IPS-11a (cell line): ENCODE results near the gene CDC20B.

ENCODE experiments used
- H3K4me3 ChIP-seq: one replicate; pipeline ENCODE4 v1.5.1; 2013; ENCODE audit warnings: low read depth, low read length, control low read depth

The CDC20B gene, protein sequence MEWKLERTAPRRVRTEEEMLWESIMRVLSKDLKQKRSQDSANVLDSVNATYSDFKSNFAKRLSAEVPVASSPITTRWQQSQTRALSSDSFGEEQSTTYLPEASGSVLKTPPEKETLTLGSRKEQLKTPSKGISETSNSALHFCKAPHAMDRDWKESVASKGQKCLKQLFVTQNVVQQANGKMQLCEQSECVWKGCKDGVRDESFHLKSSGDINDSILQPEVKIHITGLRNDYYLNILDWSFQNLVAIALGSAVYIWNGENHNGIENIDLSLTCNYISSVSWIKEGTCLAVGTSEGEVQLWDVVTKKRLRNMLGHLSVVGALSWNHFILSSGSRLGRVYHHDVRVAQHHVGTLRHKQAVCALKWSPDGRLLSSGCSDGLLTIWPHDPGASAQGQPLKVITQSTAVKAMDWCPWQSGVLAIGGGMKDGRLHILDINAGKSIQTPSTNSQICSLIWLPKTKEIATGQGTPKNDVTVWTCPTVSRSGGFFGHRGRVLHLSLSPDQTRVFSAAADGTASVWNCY

DNA sequence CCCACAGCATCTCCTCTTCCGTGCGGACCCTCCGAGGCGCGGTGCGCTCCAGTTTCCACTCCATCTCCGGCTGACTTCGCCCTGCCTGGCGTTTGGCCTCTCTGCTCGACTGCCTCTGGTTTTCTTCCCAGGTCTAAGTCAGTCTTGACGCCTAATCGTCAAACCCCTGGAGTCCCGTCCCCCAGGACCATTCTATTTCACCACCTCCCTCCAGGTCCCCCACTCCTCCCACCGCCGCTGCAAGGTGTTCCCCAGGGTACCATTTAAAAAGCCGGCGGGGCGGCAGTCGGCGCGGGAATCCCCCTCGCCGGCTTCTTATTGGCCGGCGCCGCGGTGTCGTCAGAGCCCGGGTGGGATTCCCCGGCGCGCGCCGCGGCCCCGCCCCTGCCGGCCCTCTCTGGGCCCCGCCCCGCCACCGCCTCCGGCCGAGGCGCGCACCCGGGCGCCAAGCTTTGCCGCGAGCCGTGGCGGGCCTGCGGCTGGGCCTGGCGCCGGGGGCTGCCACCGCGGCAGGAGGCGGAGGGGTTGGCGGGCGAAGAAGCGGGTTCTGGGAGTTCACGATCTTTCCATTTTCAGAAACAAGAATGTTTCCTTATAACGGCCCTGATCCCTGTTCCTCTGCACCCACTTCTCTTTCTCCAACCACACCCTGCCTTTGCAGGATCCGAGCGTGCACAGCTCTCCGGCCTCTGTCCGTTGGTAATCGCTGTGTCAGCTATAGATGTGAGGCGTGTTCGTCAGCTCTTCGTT, at the start of gene CDC20B:
Gene CDC20B (minus strand): TSS at position 241 of the 750 bp plus-strand sequence. CDS start 177 bp downstream, at position 64.
- peak within 1 kb of the TSS; percentile 28 for H3K4me3 ChIP-seq

DNA sequence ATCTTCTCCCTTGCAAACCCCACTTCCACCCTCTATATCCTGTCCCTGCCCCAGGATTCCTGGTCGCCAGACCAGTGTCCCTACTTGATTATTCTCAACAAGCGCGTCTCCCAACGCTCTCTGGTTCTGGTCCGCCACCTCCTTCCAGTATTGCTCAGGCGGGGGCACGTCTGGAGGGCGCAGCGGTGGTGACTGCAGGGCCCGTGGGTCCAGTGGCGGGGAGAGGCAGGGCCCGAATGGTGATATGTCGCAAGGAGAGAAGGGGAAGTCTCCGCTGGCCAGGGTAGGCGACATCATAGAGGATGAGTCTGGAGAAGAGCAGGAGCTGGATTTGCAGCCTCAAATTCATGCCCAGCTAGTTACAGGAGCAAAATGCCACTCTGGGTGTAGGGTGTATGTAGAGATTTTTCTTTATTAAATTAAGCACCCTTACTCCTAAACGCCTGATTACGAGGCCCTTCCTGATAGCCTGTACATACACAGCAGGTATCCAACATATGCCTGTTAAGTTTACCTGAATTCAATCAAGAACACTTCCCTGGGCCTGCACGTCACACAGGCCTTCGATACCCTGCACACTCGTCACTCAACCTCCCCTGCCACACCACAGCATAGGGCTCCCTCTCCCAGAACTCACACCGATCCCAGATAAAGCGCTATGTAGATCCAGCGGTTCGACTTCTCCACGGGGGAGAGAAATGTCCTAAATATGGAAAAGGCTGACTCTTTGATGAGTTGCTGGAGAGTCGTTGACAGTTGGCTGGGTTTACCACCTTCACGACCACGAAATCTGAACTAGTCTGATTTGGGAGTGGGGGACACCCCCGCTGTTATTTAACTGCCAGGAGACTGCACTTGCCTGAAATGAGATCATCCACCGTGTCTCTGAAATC, 49.4 kb upstream of the CDC20B start:
- H3K4me3 ChIP-seq, result no peak overlapping the region

DNA sequence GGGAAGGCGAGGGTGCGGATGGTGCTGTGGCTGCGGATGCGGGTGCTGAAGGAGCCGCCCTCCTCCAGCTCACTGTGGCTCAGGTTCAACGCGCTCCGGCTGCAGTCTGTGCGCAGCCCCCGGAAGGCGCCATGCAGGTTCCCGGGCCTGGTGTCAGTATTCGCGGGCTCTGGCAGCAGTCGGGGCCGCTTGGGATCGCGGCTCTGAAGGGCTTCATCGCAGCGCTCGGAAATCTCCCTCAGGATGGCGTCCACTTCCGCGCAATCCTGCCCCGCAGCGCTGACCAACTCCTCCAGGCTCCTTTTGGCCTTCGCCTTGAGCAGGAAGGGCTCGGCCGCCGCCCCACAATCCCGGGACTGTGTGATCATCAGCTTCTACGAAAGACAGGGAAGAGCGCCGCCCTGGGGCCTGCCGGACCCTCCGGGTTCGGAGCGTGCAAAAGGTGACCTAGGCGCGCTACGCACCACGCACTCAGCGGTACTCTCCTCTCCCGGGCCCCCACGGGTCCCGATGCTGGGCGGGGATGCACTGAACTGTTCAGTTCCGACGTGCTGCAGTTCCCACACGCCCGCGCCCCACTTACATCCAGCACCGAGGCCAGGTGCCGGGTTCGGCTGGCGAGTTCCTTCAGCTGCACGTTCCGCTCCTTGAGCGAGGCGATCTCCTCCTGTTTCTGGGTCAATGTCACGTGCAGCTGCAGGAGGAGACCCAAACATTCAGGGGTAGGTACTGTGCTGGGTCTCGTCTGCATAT, 47.6 kb upstream of the CDC20B start:
- peak overlapping the region; percentile 46 for H3K4me3 ChIP-seq

DNA sequence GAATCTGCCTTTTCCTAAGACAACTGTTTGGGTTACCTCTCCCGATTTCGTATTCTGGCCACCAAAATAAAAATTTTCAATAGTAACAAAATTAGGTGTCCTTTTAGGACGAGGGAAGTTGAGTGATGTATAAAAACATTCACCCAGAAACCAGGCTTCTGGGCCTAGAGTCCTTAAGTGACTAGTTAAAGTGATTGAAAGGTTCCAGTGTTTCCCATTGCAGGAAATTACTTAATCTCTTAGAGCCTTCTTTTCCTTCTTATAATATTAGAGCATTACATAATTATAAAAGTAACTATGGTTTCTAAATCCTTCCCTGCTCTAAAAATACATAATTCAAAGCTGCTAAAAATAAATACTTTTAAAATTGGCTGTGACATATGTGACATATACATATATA, 46.8 kb upstream of the CDC20B start:
- H3K4me3 ChIP-seq, result peak overlapping the region; percentile 46

DNA sequence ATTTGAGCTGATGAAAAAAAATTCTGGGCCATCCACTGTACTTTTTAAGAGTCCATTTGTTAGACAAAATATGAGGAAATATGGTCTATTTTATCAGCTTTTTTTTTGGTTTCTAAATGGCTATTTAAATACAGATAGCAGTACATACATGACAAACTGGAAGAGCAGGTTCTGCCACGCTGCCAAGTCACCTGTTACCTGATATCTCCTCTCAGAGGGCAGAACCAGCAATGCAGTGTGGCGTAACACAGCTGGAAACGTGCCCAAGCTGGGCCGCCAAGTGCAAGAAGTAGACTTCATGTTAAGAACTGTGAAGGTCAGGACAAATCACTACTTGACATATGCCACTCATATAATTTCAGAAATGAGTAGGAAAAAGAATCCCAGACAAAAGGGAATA, 46.0 kb upstream of the CDC20B start:
- H3K4me3 ChIP-seq, result no peak overlapping the region

DNA sequence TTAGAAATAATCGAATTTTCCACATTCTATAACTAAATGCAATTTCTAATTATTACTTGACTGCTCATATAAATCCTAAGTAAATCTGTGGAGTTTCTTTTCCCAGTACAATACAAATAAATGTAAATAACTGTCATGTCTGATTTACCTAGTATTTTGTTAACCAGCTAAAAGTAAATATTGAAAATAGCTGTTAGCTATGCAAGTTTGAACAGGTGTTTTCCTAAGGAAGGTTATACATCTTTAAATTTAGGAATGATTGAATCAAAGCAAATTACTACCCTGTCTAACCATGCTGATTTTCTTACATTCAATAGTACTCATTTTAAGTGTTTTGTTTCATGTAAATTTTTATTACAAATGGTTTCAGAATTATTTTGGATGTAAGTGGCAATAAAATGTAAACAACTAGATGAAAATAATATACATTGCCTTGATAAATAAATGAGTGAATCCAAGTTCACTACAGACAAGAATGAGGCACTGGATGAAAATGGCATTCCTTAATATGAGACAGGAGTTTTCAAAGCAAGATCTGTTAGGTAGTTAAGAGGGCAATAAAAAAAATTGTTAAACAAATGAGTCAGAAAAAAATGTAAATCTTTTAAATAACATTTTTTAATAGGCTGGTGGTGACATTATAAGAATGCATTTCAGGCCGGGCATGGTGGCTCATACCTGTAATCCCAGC, 38.4 kb upstream of the CDC20B start:
- H3K4me3 ChIP-seq, result no peak overlapping the region

DNA sequence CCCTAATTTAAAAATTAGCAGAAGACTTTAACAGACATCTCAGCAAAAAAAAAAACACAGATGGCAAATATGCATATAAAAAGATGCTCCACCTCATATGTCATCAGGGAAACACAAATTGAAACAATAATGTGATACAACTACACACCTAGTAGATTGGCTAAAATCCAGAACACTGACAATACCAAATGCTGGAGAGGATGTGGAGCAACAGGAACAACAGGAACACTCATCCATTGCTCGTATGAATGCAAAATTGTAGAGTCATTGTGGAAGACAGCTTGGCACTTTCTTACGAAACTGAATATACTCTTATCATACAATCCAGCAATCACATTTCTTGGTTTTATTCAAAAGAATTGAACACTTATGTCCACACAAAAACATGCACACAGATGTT, 32.0 kb upstream of the CDC20B start:
- H3K4me3 ChIP-seq, result no peak overlapping the region

DNA sequence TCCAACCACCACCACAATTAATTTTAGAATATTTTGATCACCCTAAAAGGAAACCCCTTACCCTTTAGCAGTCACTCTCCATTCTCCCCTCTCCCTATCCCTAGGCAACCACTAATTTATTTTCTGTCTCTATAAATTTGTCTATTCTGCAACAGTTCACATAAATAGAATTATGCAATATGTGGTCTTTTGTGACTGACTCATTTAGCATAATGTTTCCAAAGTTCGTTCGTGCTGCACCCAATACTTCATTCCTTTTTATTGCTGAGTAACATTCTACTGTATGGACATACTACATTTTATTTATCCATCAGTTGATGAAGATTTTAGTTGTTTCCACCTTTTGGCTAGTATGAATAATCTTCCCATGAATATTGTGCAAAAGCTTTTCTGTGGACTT, 18.2 kb upstream of the CDC20B start:
- no peak overlapping the region for H3K4me3 ChIP-seq

DNA sequence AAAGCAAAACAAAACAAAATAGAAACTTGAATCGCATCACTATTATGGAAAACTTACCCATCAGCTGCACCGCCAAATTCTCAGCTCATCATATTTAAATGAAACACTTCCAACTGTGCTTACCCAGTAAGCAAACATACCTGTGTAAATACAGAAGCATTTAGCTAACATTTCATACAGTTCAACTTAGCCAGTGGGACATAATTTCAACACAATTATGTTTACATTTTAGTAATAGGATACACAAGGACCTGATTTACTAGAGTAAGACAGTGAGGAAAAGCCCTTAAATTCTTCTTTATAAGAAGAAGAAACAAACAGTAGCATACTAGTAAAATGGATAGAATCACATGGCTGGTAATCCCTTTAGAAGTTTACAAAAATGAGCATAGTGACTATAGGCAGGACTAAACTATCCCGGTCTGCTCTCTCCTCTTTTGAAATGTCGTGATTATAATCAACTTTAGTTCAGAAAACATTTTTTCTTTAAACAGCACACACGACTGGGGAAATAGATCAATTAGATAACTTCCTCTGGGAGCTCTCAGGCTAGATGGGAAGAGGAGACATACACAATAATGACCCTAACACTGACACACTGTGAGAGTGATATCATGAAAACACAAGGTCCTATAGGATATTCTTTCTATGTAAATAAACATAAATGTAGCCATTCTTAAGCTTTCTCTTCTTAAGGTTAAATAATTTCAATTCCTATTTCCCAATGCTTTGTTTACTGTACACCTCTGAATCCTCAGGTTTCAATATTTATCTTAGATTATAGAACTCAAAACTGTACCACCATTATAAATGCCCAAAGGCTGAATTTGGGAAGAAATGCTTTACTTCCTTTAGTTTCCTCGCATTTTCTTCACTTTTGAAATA, 15.9 kb upstream of the CDC20B start:
- H3K4me3 ChIP-seq, result no peak overlapping the region

DNA sequence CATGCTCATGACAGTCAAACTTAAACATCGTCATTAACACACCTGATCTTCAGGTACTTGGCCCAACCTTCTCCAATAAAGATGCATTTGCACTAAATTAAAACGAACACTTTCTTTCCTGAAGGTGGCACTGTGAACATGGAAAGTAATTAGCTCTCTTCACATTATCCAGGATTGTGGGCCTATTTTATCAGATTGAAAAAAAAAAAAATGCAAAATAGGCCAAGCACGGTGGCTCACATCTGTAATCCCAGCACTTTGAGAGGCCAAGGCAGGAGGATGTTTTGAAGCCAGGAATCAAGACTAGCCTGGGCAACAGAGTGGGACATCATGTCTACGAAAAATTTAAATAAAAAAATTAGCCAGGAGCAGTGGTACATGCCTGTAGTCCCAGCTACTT, 14.4 kb upstream of the CDC20B start:
- H3K4me3 ChIP-seq, result no peak overlapping the region

DNA sequence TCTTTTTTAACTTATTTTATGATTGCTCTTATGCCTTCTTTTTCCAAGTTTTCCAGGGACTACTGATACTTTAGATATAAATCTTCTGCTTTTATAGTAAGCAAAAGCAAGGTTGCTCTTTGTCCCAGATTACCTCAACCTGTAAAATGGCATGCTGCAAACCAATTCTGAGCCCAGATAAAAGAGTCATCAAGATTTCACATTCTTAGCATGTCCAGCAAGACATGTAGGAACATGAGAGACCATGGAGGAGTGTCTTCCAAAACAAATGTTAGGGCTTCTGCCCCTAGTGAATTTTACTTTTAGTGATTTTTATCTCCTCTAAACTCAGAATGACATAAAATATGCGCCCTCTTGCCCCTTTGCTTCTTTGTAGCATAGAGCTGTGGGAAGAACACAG, 7.0 kb upstream of the CDC20B start:
- no peak overlapping the region for H3K4me3 ChIP-seq

DNA sequence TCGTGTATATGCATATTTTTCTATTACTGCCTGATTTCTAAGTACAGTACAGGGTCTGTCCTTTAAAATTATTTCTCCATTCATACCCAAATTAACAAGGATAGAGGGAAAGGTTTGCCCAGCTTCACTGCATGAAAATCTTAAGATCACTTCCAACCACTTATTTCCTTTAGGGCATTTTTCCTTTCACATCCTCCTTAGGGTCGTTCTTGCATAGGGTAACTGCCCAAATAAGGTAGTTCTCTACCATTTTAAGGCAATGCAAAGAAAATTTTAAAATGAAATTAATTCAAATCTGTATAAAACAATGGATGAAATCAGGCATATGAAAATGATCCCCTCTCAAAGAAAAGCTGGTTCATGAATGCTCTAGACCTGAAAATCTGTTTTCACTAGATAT, 4.1 kb upstream of the CDC20B start:
- H3K4me3 ChIP-seq, result no peak overlapping the region

DNA sequence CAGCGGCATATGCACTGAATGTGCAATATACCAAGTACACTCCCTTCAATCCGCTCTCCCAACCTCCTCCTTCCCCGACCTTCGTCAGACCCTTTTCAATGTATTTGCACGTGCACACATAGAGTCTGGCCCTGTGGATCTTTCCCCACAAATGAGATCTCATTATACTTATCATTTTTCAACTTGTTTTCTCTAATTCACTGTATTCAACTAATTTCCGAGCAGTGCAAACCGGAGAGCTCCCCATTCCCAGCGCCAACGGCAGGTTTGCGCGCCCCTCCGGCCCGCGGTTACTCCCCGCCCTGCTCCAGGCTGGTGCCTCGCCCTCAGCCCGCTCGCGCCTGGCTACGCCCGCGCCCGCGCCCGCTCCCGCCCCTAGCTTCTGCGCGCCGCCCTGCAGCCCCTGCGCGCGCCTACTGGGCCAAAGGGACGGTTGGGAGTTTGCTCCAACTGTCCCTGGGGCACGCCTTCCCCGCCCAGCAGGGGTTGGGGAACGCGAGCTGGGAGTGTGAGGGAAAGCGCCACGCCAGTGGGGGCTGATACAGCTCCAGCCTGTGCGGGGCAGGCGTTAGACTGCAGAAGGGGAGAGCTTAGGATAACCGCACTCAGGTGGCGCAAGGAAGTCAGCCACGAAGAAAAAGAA, 3.3 kb upstream of the CDC20B start:
- peak overlapping the region; percentile 17 for H3K4me3 ChIP-seq

DNA sequence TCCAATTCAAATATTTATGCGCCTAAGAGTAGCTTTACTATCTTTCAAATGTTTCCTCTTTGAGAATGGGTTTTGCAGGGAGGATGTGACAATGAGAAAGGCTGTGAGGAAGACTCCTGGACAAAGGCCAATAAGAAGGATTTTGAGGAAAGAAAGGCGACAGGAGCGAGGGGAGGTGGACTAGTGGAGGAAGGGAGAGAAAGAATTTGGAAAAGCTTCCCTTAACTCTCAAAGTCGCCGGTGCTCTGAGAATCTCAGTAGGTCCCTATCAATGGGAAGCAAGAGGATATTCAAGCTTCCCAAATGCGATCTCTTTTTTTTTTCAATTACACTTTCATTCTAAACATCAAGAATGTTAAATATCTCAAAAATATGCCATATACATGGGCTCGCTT, 2.8 kb upstream of the CDC20B start:
- H3K4me3 ChIP-seq, result peak overlapping the region; percentile 17

DNA sequence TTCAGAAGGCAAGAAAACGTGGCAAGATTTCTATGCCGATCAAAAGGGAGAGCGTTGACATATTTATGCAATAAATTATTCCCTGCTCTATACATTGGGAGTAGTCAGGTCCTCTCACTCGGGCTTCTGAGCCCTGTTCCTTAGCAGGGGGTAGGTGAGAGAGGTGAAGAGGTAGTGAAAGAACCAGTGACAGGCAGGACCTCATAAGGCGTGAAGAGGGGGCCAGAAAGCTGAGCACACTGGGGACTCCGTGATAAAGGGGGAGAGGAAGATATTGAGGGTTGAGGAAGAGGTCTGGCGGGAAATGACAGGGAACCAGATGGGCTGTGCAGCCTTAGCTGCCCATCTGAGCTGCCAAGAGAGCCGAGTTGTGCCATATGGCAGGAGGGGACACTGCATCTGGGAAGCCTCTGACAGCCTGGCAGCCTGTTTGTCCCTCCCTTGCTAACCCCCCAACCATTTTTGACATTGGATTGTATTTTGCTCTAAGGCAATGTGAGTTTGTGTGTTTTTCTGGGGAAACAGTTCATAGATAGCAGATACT, 782 bp upstream of the CDC20B start:
- H3K4me3 ChIP-seq, result peak overlapping the region; percentile 28

DNA sequence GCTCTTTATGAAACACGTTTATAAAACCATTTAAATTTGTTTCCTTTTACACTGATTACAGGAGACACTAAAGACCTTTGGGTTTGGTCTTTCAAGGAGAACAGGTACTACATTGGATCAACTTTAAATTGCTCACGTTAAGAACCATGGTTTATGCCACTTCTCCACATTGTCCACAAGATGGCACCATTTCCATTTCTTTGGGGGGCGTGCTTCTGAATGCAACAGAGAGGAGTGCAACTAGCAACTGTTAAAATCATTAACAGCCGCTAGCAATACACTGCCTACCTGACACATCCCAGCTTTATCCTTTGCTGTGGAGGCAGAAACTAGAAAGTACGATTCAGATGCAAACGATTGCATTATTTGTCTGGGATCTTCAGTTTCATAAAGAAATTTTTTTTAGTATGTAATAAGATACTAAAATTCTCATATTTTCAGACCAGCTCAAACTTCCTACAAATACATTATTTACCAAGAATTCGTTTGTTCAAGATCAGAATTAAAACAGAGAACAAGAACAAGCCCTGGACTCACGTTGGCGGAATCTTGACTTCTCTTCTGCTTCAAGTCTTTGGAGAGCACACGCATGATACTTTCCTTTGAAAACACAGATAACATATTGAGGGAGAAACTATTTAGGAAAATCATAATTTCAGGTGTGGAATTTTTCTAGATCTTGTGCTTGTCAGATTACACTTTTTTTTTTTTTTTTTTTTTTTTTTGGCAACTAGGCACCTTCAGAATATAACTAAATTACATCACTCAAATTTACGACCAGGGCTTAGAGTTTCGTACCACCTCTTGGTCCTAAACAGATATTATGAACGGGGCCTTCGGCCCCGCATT, 702 bp downstream of the CDC20B start:
- no peak overlapping the region for H3K4me3 ChIP-seq

DNA sequence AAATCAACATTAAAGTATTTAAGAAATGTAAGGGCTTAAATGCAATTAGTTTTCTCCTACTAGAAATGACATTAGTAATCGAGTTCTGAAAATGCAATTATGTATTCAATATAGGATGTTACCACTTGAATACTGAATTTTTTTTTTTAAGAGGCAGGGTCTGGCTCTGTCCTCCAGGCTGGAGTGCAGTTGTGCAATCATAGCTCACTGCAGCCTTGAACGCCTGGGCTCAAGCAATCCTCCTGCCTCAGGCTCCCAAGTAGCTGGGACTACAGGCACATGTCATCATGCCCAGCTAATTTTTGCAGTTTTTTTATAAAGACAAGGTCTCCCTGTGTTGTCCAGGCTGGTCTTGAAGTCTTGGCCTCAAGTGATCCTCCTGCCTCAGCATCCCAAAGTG, 1.5 kb downstream of the CDC20B start:
- H3K4me3 ChIP-seq, result no peak overlapping the region
